Inflammatory macrophage treated with lipopolysaccharide for 4 hours (primary cell): Measurements from ENCODE around the gene LRRC31.

Experiments used
- DNase-seq: peaks from one replicate; pipeline ENCODE4 v3.0.0-alpha.2; 2020

Gene LRRC31

DNA sequence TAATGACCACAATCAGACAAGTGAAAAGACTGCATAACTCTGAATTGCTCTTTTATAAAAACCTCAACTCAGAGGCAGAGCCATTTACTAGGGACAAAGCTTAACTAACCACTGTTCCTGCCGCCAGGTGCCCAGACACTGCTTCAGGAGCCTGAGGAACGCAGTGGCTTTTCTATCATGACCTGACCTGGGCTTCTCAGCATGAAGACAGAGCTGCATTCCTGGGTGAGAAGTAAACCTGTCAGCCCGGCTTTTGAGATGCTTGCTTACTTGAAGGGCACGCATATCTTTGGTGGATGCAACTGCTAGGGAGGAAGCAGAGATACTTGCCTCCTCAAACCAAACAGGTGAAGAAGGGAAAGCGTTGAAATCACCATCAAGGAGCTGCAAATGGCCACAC is 7.9 kb downstream of the LRRC31 start:
- no peak for DNase-seq

DNA sequence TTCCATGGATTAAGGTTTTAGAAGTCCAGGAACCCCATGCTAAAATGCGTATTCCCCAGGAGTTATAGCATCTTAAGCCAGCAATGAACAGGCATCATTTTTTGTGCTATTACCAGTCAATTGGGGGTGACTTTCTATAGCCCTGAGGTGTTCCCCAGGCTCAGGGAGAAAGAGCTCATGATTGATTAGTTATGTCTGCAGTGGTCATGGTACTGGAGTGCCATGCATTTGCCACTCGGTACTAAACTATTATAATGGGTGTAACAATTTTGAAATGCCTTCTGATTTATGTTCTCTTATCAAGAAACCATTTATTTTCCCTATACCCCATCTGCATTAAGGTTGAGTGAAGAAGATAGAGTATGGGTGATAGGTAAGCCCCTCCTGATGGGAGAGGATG is 11.9 kb downstream of the LRRC31 start:
- no peak for DNase-seq

DNA sequence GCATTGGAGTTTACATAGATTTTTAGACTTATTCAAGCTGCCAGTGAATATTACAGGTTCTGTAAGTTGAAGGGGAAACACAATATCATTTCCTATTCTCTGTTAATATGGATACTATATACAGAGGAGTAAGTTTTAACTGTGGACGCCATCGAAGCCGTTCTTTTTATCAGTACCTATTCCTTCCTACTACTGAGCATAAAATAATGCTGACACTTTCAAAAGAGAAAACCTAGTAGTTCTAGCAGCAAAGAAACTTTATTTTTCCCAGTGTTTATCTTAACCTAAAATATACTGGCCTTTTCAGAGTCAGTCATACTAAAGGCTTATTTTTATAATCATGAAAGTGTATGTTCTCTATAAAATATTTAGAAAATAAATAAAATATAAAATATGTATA is 14.2 kb downstream of the LRRC31 start:
- no peak for DNase-seq

DNA sequence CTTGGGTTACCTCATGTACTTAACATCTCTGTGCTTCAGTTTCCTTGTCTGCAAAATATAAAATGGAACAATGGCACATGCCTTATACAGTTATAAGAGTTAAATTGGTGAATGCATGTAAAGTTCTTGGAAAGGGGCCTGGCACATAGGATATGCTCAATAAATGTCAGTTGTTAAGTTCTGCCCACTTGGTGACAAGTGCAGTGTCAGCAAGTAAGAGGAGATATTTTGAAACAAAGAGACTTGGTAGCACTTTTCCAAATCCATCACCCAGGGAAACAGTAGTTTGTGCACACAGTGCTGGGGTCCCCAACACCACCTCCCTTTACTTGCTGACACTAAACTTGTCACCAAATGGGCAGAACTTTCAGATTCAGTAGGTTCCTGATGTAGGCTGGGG is 19.1 kb downstream of the LRRC31 start:
- no peak for DNase-seq

DNA sequence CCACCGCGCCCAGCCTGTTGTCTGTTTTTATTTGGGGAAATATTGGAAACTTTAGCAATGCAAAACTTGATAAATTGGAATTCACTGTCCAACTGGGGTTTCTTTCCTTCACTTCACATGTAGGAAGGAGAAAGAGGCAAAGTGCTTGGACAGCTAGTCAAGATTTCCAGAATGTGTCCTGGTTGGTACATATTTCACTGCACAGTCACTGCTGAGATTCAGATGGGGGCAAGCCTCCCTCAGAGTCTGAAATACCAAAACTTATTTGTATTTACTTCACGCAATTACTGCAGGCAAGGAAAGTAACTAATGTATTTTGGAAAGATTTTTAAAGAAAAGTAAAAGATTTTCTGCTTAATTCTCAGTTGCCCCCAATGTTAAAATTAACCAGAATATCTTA is 21.0 kb downstream of the LRRC31 start:
- DNase-seq = no peak

- no peak for DNase-seq
Measured at GRCh38 chr3:169847896-169848295, 21.8 kb downstream of the LRRC31 start.

- DNase-seq = no peak
Measured at GRCh38 chr3:169846458-169847193, 23.1 kb downstream of the LRRC31 start.

- no peak for DNase-seq
Measured at GRCh38 chr3:169842960-169843359, 26.8 kb downstream of the LRRC31 start.

- no peak for DNase-seq
Measured at GRCh38 chr3:169841171-169841570, 28.6 kb downstream of the LRRC31 start.

- DNase-seq = no peak
Measured at GRCh38 chr3:169838511-169839030, 31.2 kb downstream of the LRRC31 start.

DNA sequence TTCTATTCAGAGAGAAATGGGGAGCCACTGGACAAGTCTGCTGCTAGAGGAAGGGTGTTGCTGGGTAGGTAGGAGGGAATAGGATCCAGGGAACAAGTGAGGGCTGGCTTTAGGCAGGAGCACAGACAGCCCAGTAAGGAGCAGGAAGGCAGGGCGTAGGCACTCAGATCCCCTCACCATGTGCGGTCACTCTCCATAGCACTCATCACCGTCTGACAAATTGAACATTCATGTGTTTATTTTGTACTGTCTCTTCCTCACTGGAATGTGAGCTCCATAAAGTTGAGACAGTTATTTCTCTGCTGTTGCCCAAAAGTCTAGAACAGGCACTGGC is 32.8 kb downstream of the LRRC31 start:
- DNase-seq = no peak

DNA sequence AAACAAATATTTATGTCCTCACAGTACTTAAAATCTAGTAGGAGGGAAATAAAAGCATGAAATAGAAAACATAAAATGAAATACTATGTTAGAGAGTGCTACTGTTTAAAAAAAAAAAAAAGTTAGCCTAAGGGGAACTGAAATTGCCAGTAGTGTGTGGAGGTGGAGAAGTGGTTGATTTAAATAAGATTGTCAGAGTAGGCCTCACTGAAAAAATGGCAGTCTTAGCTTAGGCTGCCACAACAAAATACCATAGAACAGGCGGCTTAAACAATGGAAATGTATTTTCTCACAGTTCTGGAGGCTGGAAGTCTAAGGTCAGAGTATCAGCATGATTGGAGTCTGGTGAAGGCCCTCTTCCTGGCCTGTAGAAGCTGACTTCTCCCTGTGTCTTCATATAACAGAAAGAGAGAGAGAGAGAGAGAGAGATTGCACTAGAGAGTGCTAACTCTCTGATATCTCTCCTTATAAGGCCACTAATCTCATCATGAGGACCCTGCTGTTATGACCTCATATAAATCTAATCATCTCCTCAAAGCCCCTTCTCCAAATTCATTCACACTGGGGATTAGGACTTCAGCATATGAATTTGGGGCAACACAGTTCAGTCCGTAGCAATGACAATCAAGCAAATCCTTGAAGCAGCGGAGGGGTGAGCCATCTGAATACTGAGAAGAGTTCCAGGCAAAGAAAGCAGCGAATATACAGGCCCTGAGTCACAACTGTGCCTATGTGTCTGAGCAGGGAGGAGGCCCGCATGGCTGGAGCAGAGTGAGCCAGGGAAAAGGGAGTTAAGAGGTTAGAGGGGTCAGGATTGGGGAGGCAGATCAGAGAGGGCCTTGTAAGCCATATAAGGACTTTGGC is 33.4 kb downstream of the LRRC31 start:
- DNase-seq = peak; percentile 28

GRCh38 chr3:169835533-169835932 is 34.2 kb downstream of the LRRC31 start:
- DNase-seq = no peak

DNA sequence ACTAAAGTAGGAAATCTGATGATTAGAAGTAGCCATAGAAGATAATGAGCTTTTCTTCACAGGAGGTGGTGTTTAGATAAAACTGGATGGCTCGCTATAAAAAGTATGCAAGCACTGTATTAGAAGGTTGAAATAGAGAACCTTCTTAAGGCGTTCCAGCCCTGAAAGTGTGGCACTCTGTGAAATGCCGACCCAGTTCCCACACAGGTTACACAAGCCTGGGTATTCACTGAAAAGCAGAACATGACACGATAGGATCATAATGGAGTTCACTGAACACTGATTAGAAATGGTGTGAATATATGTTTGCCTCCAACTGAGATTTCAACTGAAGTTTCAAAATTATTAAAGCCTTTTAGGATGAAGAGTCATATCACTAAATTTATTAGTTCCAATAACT is 42.0 kb downstream of the LRRC31 start:
- DNase-seq = peak; percentile 32

- no peak for DNase-seq
Measured at GRCh38 chr3:169825316-169825715, 44.4 kb downstream of the LRRC31 start.

DNA sequence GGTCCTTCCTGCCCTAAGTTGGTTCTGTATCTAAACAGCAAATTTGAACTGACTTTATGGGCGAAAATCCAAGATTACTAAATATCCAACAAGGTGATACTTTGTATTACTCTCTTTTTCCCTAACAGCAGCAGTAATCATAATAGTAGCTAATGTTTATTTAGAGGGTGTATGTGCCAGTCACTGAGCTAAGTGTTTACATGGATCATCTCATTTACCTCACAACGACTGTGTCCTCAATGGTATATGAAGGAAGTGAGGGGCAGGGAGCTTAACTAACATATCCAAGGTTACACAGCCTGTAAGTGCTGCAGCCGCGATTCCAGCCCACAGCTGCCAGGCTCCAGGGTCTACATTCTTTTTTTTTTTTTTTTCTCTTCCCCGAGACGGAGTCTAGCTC is 46.8 kb downstream of the LRRC31 start:
- no peak for DNase-seq

GRCh38 chr3:169822540-169822939 is 47.2 kb downstream of the LRRC31 start:
- no peak for DNase-seq

DNA sequence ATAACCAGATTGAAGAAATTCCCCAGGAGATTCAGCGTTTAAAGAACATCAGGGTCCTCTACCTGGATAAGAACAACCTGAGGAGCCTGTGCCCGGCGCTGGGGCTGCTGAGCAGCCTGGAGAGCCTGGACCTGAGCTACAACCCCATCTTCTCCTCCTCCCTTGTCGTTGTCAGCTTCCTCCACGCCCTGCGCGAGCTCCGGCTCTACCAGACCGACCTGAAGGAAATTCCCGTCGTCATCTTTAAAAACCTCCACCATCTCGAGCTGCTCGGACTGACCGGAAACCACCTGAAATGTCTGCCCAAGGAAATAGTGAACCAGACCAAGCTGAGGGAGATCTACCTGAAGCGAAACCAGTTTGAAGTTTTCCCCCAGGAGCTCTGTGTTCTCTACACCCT is 47.6 kb downstream of the LRRC31 start:
- DNase-seq = no peak

DNA sequence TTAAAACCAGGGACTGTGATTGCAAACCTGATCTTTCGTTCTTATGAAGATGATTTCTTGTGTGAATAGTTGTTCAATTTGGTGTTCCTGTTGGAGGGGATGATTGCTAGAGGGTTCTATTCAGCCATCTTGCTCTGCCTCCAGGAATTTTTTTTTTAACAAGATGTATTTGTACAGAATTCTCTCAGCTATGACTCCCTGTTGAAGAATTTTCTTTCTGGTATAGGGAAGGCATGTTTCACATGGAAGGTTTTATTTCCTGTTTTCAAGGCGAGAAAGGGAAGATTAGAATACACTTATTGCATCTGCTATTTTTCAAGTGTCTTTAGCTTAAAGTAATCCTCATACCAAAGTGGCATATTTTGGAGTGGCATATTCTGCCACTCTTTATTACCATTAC is 51.4 kb downstream of the LRRC31 start:
- DNase-seq = peak; percentile 14

DNA sequence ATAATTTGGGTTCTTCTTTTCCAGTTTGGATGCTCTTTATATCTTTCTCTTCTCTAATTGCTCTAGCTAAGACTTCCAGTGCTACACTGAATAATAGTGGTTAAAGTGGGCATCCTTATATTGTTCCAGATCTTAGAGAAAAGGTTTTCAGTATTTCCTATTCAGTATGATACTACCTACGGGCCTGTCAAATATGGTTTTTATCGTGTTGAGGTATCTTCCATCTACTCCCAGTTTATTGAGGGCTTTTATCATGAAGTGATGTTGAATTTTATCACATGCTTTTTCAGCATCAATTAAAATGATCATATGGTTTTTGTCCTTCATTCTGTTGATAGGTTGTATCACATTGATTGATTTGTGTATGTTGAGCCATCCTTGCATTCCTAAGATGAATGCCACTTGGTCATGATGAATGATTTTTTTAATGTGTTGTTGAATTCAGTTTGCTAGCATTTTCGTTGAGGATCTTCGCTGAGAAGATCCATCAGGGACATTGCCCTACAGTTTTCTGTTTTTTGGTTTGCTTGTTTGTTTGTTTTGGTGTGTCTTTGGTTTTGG is 54.1 kb downstream of the LRRC31 start:
- DNase-seq = no peak

- DNase-seq = peak; percentile 63
Measured at GRCh38 chr3:169813757-169814517, 55.8 kb downstream of the LRRC31 start.

- peak; percentile 39 for DNase-seq
Measured at GRCh38 chr3:169813278-169813677, 56.5 kb downstream of the LRRC31 start.
